B cell (primary cell): Measurements from ENCODE around the gene EIPR1. TPM values are rescaled to one million over a fixed set of nuclear protein-coding genes. Genes with fewer than 3 reads are reported as not detected.

Experiments
- ATAC-seq: fragments of 200-7000 bp; cut with Tn5 transposase; one replicate; pipeline ENCODE4 v1.10.0; 2021; ENCODE audit warnings: low read depth, mild to moderate bottlenecking, moderate number of reproducible peaks, moderate library complexity
- CTCF ChIA-PET: fragments of 350-600 bp; sonication (Branson Sonifier 250); formaldehyde crosslinking; loops from one replicate; lab custom pipeline; 2021; ENCODE audit warnings: antibody characterized with exemption, inconsistent platforms; lab: Charles Lee
- POLR2A ChIA-PET: fragments of 350-600 bp; sonication (Branson Sonifier 250); formaldehyde crosslinking; loops from one replicate; lab custom pipeline; 2021; ENCODE audit warnings: antibody characterized with exemption; lab: Charles Lee
- DNase-seq: peaks from one replicate; pipeline ENCODE4 v3.0.0; 2013
- H2AFZ ChIP-seq: 2 replicates; pipeline ENCODE4 v1.6.1; 2012; ENCODE audit warnings: mild to moderate bottlenecking, low read depth, low read length; ENCODE audit not compliant: insufficient read depth, poor library complexity, severe bottlenecking
- H3K27ac ChIP-seq, 2 donors: 1 replicate in 1 of 2; 2 replicates in 1 of 2; pipeline ENCODE4 v1.5.1; 2012 to 2013; ENCODE audit warnings: low read length in 2 of 2, mild to moderate bottlenecking in 2 of 2, moderate library complexity in 1 of 2
- H3K27me3 ChIP-seq, 4 experiments: fragments of 200-600 bp in 1 of 4; sonication (generic) in 1 of 4; replicated peaks in 1 of 4; 1 replicate in 2 of 4; 2 replicates in 2 of 4; pipeline versions ENCODE4 v1.6.1 to v1.7.0; 2013 to 2016; ENCODE audit warnings: low read length in 3 of 4, mild to moderate bottlenecking in 2 of 4, mixed read lengths in 1 of 4, moderate library complexity in 1 of 4; ENCODE audit not compliant: insufficient read depth in 4 of 4, control insufficient read depth in 3 of 4; ENCODE audit errors: control extremely low read depth in 1 of 4
- H3K36me3 ChIP-seq, 2 experiments: replicated peaks in 1 of 2; 1 replicate in 1 of 2; 2 replicates in 1 of 2; pipeline versions ENCODE4 v1.6.1 to v1.7.1; 2013; ENCODE audit warnings: low read length in 1 of 2; ENCODE audit not compliant: insufficient read depth in 2 of 2, control insufficient read depth in 1 of 2; ENCODE audit errors: control extremely low read depth in 1 of 2, extremely low read depth in 1 of 2
- H3K4me1 ChIP-seq, 2 donors: fragments of 200-600 bp in 1 of 2; sonication (generic) in 1 of 2; 1 replicate in 1 of 2; 2 replicates in 1 of 2; pipeline versions ENCODE4 v1.5.1 to v1.6.1; 2013 to 2017; ENCODE audit warnings: low read length in 2 of 2; ENCODE audit not compliant: control insufficient read depth in 2 of 2, insufficient read depth in 2 of 2
- H3K4me2 ChIP-seq: replicated peaks from 2 replicates; pipeline ENCODE3; 2012; ENCODE audit warnings: mild to moderate bottlenecking, low read depth, low read length; ENCODE audit not compliant: poor library complexity, severe bottlenecking
- H3K4me3 ChIP-seq, 5 experiments: fragments of 200-600 bp in 1 of 5; sonication (generic) in 1 of 5; 1 replicate in 3 of 5; 2 replicates in 2 of 5; pipeline versions ENCODE4 v1.5.1 to v1.7.0; 2011 to 2016; ENCODE audit warnings: low read length in 4 of 5, mild to moderate bottlenecking in 4 of 5, low read depth in 2 of 5, control low read depth in 1 of 5, moderate library complexity in 1 of 5; ENCODE audit not compliant: insufficient read depth in 1 of 5; ENCODE audit errors: control extremely low read depth in 1 of 5, extremely low read depth in 1 of 5
- H3K79me2 ChIP-seq: fragments of 200-600 bp; sonication (generic); one replicate; pipeline ENCODE4 v1.6.0; 2016; ENCODE audit warnings: low read length; ENCODE audit not compliant: control insufficient read depth, insufficient read depth
- H3K9ac ChIP-seq: fragments of 200-600 bp; sonication (generic); 2 replicates; pipeline ENCODE4 v1.6.1; 2017; ENCODE audit warnings: mild to moderate bottlenecking, low read length, moderate library complexity
- H3K9me3 ChIP-seq, 3 donors: one replicate each; pipeline versions ENCODE4 v1.6.1 to v1.7.1; 2013; ENCODE audit warnings: low read length in 2 of 3; ENCODE audit not compliant: control insufficient read depth in 2 of 3, insufficient read depth in 1 of 3; ENCODE audit errors: control extremely low read depth in 1 of 3
- H4K20me1 ChIP-seq: 2 replicates; pipeline ENCODE4 v1.6.0; 2012; ENCODE audit warnings: mild to moderate bottlenecking, low read length; ENCODE audit not compliant: insufficient read depth, control insufficient read depth, poor library complexity, severe bottlenecking
- H3K27ac Mint-ChIP-seq: one replicate; pipeline ENCODE4 v1.8.0; 2021; ENCODE audit warnings: mixed read lengths
- H3K27me3 Mint-ChIP-seq: one replicate; pipeline ENCODE4 v1.8.0; 2021; ENCODE audit warnings: mixed read lengths
- H3K4me1 Mint-ChIP-seq: one replicate; pipeline ENCODE4 v1.8.0; 2021; ENCODE audit warnings: mixed read lengths
- H3K4me3 Mint-ChIP-seq: one replicate; pipeline ENCODE4 v1.8.0; 2021; ENCODE audit warnings: mixed read lengths
- H3K9me3 Mint-ChIP-seq: one replicate; pipeline ENCODE4 v1.8.0; 2022; ENCODE audit warnings: mixed read lengths; ENCODE audit not compliant: insufficient read depth
- EZH2 ChIP-seq: IDR thresholded peaks from 2 replicates; pipeline ENCODE4 v1.6.1; 2012; ENCODE audit warnings: borderline replicate concordance, low read depth, mild to moderate bottlenecking, moderate library complexity, low read length; ENCODE audit not compliant: insufficient read depth, poor library complexity, severe bottlenecking
- WGBS: methylation state at CpG from one replicate; pipeline ENCODE4 v1.1.5; 2013; ENCODE audit warnings: missing lambda C conversion rate; ENCODE audit not compliant: insufficient coverage; 5-methylcytosine and 5-hydroxymethylcytosine counted together
- intact Hi-C: fragments of 100-400 bp; cut with micrococcal nuclease; formaldehyde crosslinking; loops from one replicate; pipeline ENCODE4 v1.10.0; 2022
- polyA plus RNA-seq: library from polyadenylated mRNA; depleted of rRNA; stranded (reverse); fragments of >200 nt; gene quantifications from 2 replicates; pipeline ENCODE4 v1.2.3, GENCODE V29; 2012
- total RNA-seq, 2 donors: library from RNA; stranded (reverse); fragments of 120-200 nt in 1 of 2; gene quantifications; 1 replicate in 1 of 2; 2 replicates in 1 of 2; pipeline versions ENCODE4 v1.2.3 to v1.2.4, GENCODE V29; 2013 to 2022
- TF ChIP-seq, protein P1 (sequence below): fragments of 200-600 bp; IDR thresholded peaks from one replicate; pipeline ENCODE4 v1.8.0; 2022; ENCODE audit warnings: antibody characterized with exemption, mild to moderate bottlenecking

EIPR1 gene
- total and polyA plus RNA-seq, 2 donors (not counting 1 experiment from before 2014, with no cell fraction given) = 31.8 to 37.0 TPM

GRCh38 chr2:3211256-3212060 is 166.2 kb downstream of the EIPR1 start:
- DNase-seq = no peak
- Histone ChIP-seq H3K4me2 (no peak overlapping the region), H3K9me3 (no peaks in the 10 kb centered on the region), H3K27ac (no peak overlapping the region), H3K27me3 (no peaks in the 10 kb centered on the region), H3K79me2 (peaks cover 33% of the 10 kb centered on the region), H3K36me3 (peaks cover 2 to 21% of the 10 kb centered on the region in 2 experiments), H3K4me3 (no peak overlapping the region), H3K9ac (no peak overlapping the region), H2AFZ (no peak overlapping the region), H4K20me1 (no peaks in the 10 kb centered on the region), H3K4me1 (peaks cover 0 to 4% of the 10 kb centered on the region in 2 donors)
- Mint-ChIP-seq H3K27me3 (no peaks in the 10 kb centered on the region), H3K4me1 (no peaks in the 10 kb centered on the region), H3K4me3 (no peak overlapping the region), H3K9me3 (no peaks in the 10 kb centered on the region), H3K27ac (no peak overlapping the region)
- WGBS = 89% methylated on average over 20 of the region's 26 CpGs
- TF ChIP-seq, protein P1, sequence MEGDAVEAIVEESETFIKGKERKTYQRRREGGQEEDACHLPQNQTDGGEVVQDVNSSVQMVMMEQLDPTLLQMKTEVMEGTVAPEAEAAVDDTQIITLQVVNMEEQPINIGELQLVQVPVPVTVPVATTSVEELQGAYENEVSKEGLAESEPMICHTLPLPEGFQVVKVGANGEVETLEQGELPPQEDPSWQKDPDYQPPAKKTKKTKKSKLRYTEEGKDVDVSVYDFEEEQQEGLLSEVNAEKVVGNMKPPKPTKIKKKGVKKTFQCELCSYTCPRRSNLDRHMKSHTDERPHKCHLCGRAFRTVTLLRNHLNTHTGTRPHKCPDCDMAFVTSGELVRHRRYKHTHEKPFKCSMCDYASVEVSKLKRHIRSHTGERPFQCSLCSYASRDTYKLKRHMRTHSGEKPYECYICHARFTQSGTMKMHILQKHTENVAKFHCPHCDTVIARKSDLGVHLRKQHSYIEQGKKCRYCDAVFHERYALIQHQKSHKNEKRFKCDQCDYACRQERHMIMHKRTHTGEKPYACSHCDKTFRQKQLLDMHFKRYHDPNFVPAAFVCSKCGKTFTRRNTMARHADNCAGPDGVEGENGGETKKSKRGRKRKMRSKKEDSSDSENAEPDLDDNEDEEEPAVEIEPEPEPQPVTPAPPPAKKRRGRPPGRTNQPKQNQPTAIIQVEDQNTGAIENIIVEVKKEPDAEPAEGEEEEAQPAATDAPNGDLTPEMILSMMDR = no peak
- no peak for TF ChIP-seq EZH2
- CTCF ChIA-PET = no interaction called here
- POLR2A ChIA-PET = no interaction called here
- no peak for ATAC-seq
- intact Hi-C loops = no loop called here

DNA sequence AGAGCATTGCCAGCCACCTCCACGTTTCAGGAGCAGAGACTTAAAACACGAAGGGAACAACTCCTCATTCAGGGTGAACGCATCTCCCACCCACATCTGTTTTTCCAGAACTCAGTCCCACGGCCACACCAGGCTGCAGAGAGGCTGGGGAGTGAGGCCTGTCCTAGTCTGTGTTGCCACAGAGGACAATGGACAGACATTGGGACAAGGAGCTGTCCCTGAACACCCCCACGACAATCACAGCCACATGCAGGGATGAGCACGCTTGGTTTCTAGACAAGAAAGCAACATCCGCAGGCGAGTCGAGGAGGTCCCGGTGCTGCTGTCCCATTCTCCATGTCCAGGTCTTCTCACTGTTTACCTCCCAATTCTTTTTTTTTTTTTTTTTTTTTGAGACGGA is 167.4 kb downstream of the EIPR1 start:
- H3K4me3 ChIP-seq = no peak overlapping the region
- H3K4me2 ChIP-seq = no peak overlapping the region
- 97% methylated on average over 7 of the region's 11 CpGs for WGBS
- H3K4me1 ChIP-seq = peaks cover 0 to 4% of the 10 kb centered on the region in 2 donors
- no peaks in the 10 kb centered on the region for H4K20me1 ChIP-seq
- Mint-ChIP-seq H3K4me1 (no peaks in the 10 kb centered on the region), H3K27ac (no peak overlapping the region), H3K9me3 (no peaks in the 10 kb centered on the region), H3K27me3 (no peaks in the 10 kb centered on the region), H3K4me3 (no peak overlapping the region)
- no peak overlapping the region for H2AFZ ChIP-seq
- no peak for TF ChIP-seq EZH2
- TF ChIP-seq, protein P1 = no peak
- CTCF ChIA-PET = no interaction called here
- intact Hi-C loops = no loop called here
- no peak overlapping the region for H3K27ac ChIP-seq
- H3K9ac ChIP-seq = no peak overlapping the region
- no peak for ATAC-seq
- H3K79me2 ChIP-seq = peaks cover 22% of the 10 kb centered on the region
- POLR2A ChIA-PET = no interaction called here
- peaks cover 0 to 9% (median 0%) of the 10 kb centered on the region in 3 donors for H3K9me3 ChIP-seq
- H3K27me3 ChIP-seq = no peaks in the 10 kb centered on the region
- no peak for DNase-seq
- peaks cover 2 to 26% of the 10 kb centered on the region in 2 experiments for H3K36me3 ChIP-seq
